Amniotic epithelial cell (primary cell): ENCODE results near the gene GJB4.
A peak's percentile ranks its signal among the peaks of the same experiment; 100 is the strongest.
"Not testable (repeated sequence)": the region's sequence is repeated elsewhere in the genome, so short reads cannot be mapped to it uniquely, and the experiment has no call there.

Experiments used
- DNase-seq: peaks from one replicate; pipeline ENCODE4 v3.0.0-alpha.2; 2010; ENCODE audit warnings: low read depth

Gene GJB4

GRCh38 chr1:34800214-34800613 lies 40.7 kb downstream of the GJB4 start:
- DNase-seq: peak; percentile 62

GRCh38 chr1:34803770-34804169 lies 44.2 kb downstream of the GJB4 start:
- no peak for DNase-seq

GRCh38 chr1:34806396-34806795 lies 46.9 kb downstream of the GJB4 start:
- DNase-seq: peak; percentile 7

GRCh38 chr1:34808051-34808810 lies 48.7 kb downstream of the GJB4 start:
- no peak for DNase-seq

- not testable (repeated sequence) for DNase-seq
Measured at GRCh38 chr1:34810781-34811180, 51.2 kb downstream of the GJB4 start.
